ENCODE data around the gene CRYGB.

Gene CRYGB

GRCh38 chr2:208146006-208146405 lies at the start of gene CRYGB:
Gene CRYGB (minus strand): TSS chr2:208146158. CDS start chr2:208146120, 38 bp downstream.
- no peak for DNase-seq

GRCh38 chr2:208195531-208195930 lies 49.6 kb upstream of the CRYGB start:
- no peak for DNase-seq

- DNase-seq = no peak
Observed at GRCh38 chr2:208192611-208193236, 46.8 kb upstream of the CRYGB start.

- DNase-seq = no peak
Observed at GRCh38 chr2:208189810-208190503, 44.0 kb upstream of the CRYGB start, which contains the start of gene C2orf80. Gene C2orf80 (minus strand): TSS chr2:208190030. CDS start chr2:208186986, 3,044 bp downstream.

- no peak for DNase-seq
Observed at GRCh38 chr2:208189069-208189809, 43.3 kb upstream of the CRYGB start.

GRCh38 chr2:208186893-208187292 lies 40.9 kb upstream of the CRYGB start:
- no peak for DNase-seq

GRCh38 chr2:208186465-208186864 lies 40.5 kb upstream of the CRYGB start:
- no peak for DNase-seq

GRCh38 chr2:208183972-208184705 lies 38.2 kb upstream of the CRYGB start:
- no peak for DNase-seq

GRCh38 chr2:208183526-208183925 lies 37.6 kb upstream of the CRYGB start:
- DNase-seq = no peak

GRCh38 chr2:208182835-208183234 lies 36.9 kb upstream of the CRYGB start:
- DNase-seq = no peak

- DNase-seq = no peak
Observed at GRCh38 chr2:208179028-208179609, 33.2 kb upstream of the CRYGB start.

- no peak for DNase-seq
Observed at GRCh38 chr2:208175840-208176153, 29.8 kb upstream of the CRYGB start.

GRCh38 chr2:208175069-208175839 lies 29.3 kb upstream of the CRYGB start:
- DNase-seq = peak; percentile 61

GRCh38 chr2:208174144-208174543 lies 28.2 kb upstream of the CRYGB start:
- no peak for DNase-seq

- DNase-seq = no peak
Observed at GRCh38 chr2:208172125-208172524, 26.2 kb upstream of the CRYGB start.

GRCh38 chr2:208164951-208165755 lies 19.2 kb upstream of the CRYGB start:
- no peak for DNase-seq

- DNase-seq = no peak
Observed at GRCh38 chr2:208163489-208163888, 17.5 kb upstream of the CRYGB start, which contains the start of gene CRYGA. Gene CRYGA (minus strand): TSS chr2:208163589. CDS start chr2:208163556, 33 bp downstream.

- DNase-seq = no peak
Observed at GRCh38 chr2:208156439-208156838, 10.5 kb upstream of the CRYGB start.

GRCh38 chr2:208153156-208153555 lies 7.2 kb upstream of the CRYGB start:
- DNase-seq = no peak

GRCh38 chr2:208150956-208151355 lies 5.0 kb upstream of the CRYGB start:
- DNase-seq = no peak

GRCh38 chr2:208150094-208150493 lies 4.1 kb upstream of the CRYGB start:
- DNase-seq = no peak

Measured in CD4-positive, alpha-beta T cell treated with Interleukin-17A for 4 hours (primary cell).